Gastroesophageal sphincter (tissue), 3 donors: ENCODE data around the gene HCFC1.

Source experiments
- POLR2A ChIP-seq, 2 donors: fragments of 450-650 bp; IDR thresholded peaks; one replicate each; pipeline ENCODE4 v1.6.1; 2017; ENCODE audit warnings: antibody characterized with exemption in 2 of 2, mild to moderate bottlenecking in 2 of 2, moderate library complexity in 1 of 2
- POLR2AphosphoS5 ChIP-seq: sonication (generic); formaldehyde crosslinking; IDR thresholded peaks from one replicate; pipeline ENCODE4 v1.6.1; 2017; ENCODE audit warnings: antibody characterized with exemption
- TF ChIP-seq, protein P1 (sequence below), 4 experiments: fragments of 200-600 bp in 2 of 4; fragments of 450-650 bp in 2 of 4; sonication (generic) in 1 of 4; IDR thresholded peaks; one replicate each; pipeline ENCODE4 v1.5.1; 2017 to 2019; ENCODE audit warnings: antibody characterized with exemption in 4 of 4, mild to moderate bottlenecking in 2 of 4, moderate library complexity in 2 of 4

DNA sequence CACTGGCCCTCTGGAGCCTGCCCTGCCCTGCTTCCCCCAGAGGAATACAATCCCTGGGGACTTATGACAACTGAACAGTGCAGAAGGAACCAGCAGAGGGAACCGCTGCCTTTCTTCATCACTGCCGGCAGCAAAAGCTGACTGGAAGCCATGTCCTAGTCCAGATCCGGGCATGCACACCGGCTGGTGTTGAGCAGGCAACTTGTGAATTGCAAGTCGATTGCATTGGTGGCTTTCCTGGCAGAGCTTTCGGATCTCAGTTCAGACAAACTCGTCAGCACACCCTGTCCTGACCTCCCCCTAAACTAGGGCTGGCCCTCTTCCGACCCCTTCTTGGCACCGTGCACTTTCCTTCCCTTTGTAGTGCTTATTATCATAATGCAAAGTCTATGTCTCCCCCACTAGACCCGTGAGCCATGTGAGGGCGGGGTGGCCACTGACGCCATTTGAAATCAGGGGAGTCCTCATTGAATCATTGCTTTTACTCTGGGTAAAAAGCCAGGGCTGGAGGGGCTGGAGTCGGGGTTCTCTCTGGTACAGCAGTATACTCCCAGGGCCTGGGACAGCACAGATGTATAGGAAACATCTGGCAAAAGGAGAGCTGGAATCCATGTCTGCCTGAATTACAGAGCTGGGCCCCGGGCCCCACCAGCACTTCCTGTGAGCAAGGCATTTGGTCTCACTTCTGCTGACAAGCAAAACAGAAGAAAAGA lies 47.3 kb downstream of the HCFC1 start:
- TF ChIP-seq, protein P1, sequence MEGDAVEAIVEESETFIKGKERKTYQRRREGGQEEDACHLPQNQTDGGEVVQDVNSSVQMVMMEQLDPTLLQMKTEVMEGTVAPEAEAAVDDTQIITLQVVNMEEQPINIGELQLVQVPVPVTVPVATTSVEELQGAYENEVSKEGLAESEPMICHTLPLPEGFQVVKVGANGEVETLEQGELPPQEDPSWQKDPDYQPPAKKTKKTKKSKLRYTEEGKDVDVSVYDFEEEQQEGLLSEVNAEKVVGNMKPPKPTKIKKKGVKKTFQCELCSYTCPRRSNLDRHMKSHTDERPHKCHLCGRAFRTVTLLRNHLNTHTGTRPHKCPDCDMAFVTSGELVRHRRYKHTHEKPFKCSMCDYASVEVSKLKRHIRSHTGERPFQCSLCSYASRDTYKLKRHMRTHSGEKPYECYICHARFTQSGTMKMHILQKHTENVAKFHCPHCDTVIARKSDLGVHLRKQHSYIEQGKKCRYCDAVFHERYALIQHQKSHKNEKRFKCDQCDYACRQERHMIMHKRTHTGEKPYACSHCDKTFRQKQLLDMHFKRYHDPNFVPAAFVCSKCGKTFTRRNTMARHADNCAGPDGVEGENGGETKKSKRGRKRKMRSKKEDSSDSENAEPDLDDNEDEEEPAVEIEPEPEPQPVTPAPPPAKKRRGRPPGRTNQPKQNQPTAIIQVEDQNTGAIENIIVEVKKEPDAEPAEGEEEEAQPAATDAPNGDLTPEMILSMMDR (IDR thresholded peaks at IDR 0.05): peak in 2 of 4 experiments; percentile 29 to 32
- TF ChIP-seq POLR2AphosphoS5: peak; percentile 23
- no peak for TF ChIP-seq POLR2A (IDR thresholded peaks at IDR 0.05)
